Urothelium cell line (cell line): ENCODE results near the gene UCP3.

Experiments used
- DNase-seq: peaks from one replicate; pipeline ENCODE4 v3.0.0; 2011; ENCODE audit warnings: low spot score, mixed read lengths
- FAIRE-seq: peaks from 2 replicates; lab custom pipeline; 2011; peaks lifted over from hg19 to GRCh38; lab: Jason Lieb, UNC

UCP3 gene

DNA sequence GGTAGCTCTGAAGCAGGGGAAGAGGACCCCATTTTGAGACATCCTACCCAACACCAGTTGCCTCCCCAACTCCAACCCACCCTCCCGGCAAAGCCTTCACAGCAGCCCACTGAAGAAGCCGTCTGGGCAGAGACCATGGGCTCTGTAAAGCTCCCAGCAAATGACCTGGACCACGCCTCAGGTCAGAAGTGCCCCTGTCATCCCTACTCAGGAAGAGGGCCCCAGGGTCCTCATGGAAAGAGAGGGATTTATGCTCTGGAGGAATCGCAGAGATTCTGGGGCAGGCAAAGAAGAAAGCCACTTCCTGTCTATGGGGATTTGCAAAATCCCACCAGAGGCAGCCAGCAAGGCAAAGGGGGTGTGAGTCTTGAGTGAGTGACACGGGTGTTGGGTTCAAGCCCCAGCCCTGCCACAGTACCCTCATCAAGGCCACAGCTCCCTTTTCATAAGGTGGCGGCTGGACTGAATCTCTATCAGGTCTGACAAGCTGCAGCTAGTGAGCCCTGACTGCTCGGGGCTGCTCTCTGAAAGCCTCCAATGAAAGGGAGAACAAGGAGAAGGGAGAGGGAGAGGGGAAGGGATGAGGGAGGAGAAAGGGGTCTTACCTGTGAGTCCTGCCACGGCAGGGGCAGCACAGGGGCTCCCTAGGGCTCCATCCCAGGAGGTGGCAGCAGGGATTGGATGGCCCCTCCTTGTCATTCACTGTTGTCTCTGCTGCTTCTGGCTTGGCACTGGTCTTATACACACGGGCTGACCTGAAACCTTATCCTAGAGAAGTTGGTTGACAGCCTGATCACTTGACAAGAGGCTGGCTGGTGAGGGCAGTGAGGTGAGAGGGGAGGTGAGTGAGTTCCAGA is at the start of gene UCP3:
TSS of gene UCP3 (minus strand) at position 713 of the 857 bp plus-strand sequence. CDS start 2,043 bp downstream, outside the sequence.
- no peak for DNase-seq
- FAIRE-seq, result no peak

DNA sequence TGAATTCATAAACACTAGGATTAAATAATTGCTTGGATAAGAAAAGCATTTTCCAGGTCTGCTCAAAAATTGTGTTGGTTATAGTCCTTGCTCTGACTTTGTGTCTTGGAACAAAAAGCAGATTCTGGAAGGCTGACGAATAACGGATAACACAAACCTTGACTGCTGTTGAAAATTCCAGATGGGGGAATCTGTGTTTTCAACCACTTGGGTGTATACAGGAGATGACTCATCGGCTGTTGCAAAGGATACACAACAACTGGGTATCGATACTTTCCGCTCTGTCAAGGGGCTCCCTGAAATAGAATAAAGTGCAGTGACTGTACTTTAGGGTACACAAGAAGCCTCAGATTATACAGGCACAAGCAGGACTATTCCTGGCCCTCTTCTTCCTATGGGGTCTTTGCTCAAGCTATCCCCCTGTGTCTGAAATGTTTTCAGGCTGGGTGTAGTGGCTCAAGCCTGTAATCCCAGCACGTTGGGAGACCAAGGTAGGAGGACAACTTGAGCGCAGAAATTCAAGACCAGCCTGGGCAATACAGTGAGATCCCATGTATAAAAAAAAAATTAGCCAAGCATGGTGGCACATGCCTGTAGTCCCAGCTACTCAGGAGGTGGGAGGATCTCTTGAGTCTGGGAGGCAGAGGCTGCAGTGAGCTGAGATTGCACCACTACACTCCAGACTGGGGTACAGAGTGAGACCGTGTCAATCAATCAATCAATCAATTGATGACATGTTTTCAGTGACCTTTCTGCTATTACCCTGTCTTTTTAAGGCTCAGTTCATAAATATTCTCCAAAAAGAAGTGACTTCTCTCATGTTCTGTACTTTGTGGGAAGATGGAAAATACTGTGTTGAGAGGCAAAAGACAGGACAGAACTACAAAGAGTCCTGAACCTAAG is 48.6 kb upstream of the UCP3 start:
- FAIRE-seq, result no peak
- no peak for DNase-seq

DNA sequence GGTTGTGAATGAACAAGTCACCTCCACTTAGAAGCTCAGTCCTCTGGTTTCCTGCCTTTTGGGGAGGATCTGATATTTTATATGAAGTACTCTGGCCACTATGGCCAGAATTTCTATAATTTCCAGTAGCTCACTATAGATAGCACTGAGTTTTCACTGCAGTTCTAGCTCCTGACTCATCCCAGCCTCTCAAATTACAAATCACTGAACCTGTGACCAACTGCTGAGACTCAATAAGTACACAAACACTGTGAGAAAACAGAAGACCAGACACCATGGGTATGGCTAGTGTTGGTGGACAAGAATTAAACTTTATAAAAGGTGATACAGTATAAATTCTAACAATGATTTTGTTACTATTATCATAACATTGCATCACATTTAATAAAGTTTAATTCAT is 47.1 kb upstream of the UCP3 start:
- DNase-seq, result no peak

DNA sequence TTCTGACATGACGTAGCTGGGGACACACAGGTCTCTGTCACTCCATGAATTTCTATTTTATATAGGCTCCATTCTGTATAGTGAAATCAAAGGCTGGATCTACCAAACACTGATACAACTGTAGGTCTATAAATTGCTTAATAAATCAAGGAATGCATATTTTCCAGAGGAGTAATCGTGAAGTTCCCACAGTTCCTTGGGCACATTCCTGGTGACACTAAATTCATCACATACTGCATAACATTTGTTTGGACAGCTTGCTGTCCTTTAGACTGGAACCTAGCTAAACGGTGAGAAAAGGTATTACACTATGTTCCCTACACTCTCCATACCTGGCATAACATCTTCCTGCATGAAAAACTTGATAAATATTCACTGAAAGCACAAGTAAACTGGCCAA is 41.6 kb upstream of the UCP3 start:
- FAIRE-seq (no peak), DNase-seq (no peak)

More for the DNA sequence above, 47.1 kb upstream of the UCP3 start:
- no peak for FAIRE-seq

DNA sequence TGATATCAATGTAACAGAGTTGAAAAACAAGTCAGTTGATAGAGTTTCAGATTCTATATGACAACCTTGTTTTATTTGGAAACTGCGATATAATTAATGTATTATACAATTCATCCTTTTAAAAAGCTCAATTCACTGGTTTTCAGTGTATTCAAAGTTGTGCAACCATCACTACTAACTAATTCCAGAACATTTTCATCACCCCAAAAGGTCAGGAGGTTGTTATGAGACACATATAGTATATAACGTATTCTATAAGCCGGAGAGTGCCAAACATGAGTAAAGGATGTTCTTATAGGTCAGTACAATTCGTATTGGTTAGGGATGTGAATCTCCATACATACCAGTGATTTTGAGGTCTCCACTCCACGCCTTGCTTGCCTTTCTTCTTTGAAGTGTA is 40.1 kb upstream of the UCP3 start:
- FAIRE-seq, result no peak
- DNase-seq, result no peak

DNA sequence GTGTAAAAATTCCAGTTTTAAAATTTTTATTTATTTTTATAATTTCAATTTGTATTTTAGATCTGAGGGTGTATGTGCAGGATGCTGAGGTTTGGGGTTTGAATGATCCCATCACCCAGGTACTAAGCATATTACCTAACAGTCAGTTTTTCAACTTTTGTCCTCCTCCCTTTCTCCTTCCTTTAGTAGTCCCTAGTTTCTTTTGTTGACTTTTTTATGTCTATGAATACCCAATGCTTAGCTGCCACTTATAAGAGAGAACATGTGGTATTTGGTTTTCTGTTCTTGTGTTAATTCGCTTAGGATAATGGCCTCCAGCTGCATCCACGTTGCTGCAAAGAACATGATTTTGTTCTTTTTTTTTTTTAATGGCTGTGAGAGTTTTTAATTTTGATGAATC is 35.7 kb upstream of the UCP3 start:
- no peak for FAIRE-seq

GRCh38 chr11:74043450-74043849 is 34.6 kb upstream of the UCP3 start:
- DNase-seq (no peak), FAIRE-seq (no peak)

More for the DNA sequence above, 35.7 kb upstream of the UCP3 start:
- DNase-seq, result no peak

GRCh38 chr11:74037309-74037708 is 28.4 kb upstream of the UCP3 start:
- DNase-seq, result peak; percentile 20
- FAIRE-seq, result no peak

DNA sequence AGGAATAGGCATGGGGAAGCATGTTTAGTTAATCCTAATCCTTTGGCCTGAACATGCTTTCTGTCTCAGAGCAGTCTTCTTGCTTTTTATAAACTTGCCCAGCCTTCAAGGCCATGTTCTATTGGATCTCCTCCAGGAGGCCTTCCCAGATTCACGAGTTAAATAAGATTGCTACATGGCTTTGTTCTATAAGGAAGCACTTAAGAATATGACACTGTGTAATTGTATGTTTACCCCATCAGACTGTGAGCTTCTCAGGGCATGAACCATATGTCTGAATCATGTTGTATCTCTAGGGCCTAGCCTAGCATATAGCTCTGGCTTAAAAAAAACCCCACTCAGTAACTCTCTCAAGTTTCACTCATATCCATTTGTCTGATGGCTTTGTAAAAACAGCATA is 26.4 kb upstream of the UCP3 start:
- FAIRE-seq, result no peak
- DNase-seq, result no peak

- DNase-seq (no peak), FAIRE-seq (no peak)
Observed at GRCh38 chr11:74033046-74033445, 24.2 kb upstream of the UCP3 start.

GRCh38 chr11:74030723-74031676 is 22.1 kb upstream of the UCP3 start:
- DNase-seq (no peak), FAIRE-seq (no peak)

DNA sequence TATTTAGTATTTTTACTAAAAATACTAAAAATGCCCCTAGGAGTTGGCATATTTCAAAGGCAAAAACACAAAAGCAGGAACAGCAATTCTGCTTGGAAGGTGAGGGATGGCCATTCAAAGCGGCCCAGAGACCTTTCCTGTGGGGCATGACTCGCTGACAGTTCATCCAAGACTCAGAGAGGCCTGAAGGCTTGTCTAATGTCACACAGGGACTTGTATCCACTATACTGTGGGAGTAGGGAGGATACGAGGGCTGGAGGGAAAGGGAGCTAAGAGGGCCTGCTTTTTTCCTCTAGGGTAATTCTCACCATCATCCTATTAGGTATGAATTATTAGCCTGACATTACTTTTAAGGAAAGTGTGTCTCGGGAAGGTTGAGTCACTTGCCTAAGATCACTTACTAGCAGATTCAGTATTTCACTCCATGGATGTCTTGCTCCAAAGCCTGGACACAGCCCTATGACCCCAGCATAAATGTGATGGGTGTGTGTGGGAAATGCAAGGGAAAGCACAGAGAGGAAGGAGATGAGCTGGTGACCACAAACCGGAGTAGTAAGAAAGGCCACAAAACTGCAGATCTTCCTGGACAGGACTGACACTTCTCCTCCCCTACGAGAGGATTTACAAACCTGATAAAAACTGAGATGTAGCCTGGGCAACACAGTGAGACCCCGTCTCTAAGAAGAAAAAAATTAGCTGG is 16.7 kb upstream of the UCP3 start:
- DNase-seq (no peak), FAIRE-seq (no peak)

GRCh38 chr11:74024261-74025029 is 15.6 kb upstream of the UCP3 start:
- FAIRE-seq, result no peak
- DNase-seq, result no peak

DNA sequence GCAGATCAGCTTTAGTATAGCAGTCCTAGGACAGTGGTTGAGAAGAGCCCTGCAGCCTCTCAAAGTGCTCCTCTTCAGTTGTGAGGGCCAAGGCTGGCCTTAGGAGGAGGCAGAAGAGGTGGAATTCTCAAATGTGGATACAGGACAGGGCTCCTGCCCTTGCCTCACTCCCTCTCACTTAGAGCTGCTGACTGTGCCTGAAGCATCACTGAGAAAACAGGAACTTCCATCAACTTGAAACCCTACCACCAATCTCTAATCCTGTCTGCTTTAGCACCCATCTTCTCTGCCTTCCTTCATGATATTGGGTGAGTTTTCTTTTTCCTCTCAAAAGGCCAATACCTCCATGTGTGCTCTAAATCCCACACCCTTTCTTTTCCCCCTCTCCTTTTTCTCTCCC is 14.4 kb upstream of the UCP3 start:
- FAIRE-seq (no peak), DNase-seq (no peak)

GRCh38 chr11:74022546-74022945 is 13.7 kb upstream of the UCP3 start:
- no peak for DNase-seq
- FAIRE-seq, result no peak

DNA sequence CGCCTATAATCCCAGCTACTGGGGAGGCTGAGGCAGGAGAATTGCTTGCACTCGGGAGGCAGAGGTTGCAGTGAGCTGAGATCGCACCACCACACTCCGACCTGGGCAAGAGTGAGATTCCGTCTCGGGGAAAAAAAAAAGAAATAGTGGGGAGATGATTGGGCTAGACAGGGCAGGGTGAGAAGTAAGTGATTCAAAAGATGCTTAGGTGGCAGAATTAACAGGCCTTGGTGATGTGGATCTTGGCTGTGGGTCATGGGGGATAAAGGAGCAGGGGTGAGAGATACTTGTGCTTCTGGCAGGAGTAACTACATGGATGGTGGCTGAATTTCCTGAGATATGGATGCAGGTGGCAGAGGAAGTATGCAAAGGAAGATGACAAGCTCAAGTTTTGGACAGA is 13.1 kb upstream of the UCP3 start:
- FAIRE-seq, result no peak
- no peak for DNase-seq

- FAIRE-seq (no peak), DNase-seq (no peak)
Observed at GRCh38 chr11:74020539-74020938, 11.7 kb upstream of the UCP3 start.

GRCh38 chr11:74019860-74020259 is 11.0 kb upstream of the UCP3 start:
- no peak for DNase-seq
- no peak for FAIRE-seq

DNA sequence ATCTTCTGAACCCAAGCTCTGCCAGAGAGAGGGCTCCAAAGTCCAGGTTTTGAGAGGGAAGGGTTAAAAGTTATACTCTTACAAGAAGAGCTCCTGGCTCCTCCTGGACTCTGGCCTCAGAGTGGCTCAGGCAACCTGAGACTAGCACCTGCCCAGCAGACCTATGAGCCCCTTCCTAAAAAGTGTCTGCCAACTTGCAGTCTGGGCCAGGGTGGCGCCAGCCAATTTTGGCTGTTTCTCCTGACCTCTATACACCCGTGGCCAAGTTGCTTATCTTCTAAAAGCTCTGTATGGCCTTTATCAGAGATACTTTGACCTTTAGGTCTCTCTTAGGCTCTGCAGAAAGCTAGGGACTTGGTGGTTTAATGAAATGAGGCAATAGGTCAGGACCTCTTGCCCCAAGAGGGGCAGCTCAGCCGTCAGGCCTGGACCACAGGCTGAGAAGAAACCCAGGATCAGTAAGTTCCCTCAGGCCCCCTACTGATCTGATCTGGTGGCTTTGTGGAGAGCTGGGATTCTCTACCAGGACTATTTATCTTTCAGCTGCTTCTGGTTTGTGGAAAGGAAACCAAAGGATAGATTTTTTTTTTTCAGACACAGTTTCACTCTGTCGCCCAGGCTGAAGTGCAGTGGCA is 10.3 kb upstream of the UCP3 start:
- DNase-seq (no peak), FAIRE-seq (no peak)
